ENCODE data around the gene DPEP3.

GRCh38 chr16:67968400-67969253, 11.7 kb downstream of the DPEP3 start, which contains the start of gene SLC12A4:
- no peak for TF ChIP-seq CTCF (IDR thresholded peaks at IDR 0.05; ENCODE audit: poor library complexity)
- no peak for TF ChIP-seq EZH2phosphoT487 (IDR thresholded peaks at IDR 0.05; ENCODE audit: low read depth, severe bottlenecking, unreplicated experiment)
- TF ChIP-seq EZH2 (IDR thresholded peaks at IDR 0.05; ENCODE audit: borderline replicate concordance): no peak
